Measurements from ENCODE around the gene RAP2A.

GRCh38 chr13:97483465-97483864, 49.5 kb downstream of the RAP2A start:
- TF ChIP-seq CTCF (IDR thresholded peaks at IDR 0.05; ENCODE audit: borderline replicate concordance, extremely low read depth, low read length, poor library complexity, severe bottlenecking) = no peak
- TF ChIP-seq EZH2 (IDR thresholded peaks at IDR 0.05; ENCODE audit: borderline replicate concordance, low read depth, low read length, severe bottlenecking) = no peak

Measured in DND-41 (cell line).